C4-2B (cell line): Measurements from ENCODE around the gene UBE2I.
A peak's percentile ranks its signal among the peaks of the same experiment; 100 is the strongest.

Source experiments
- H3K27ac ChIP-seq: fragments of 450-650 bp; 2 replicates; pipeline ENCODE4 v1.5.1; 2017
- CTCF ChIP-seq: fragments of 450-650 bp; conservative IDR thresholded peaks from 2 replicates; pipeline ENCODE4 v1.5.1; 2017; ENCODE audit warnings: mild to moderate bottlenecking
- ZFX ChIP-seq: fragments of 450-650 bp; IDR thresholded peaks from 2 replicates; pipeline ENCODE4 v1.6.1; 2017

The UBE2I gene

GRCh38 chr16:1341495-1342420 lies 32.3 kb downstream of the UBE2I start:
- H3K27ac ChIP-seq, result peak overlapping the region; percentile 19; the same call in 1 of the 2 replicates
- TF ChIP-seq CTCF, result no peak
- no peak for TF ChIP-seq ZFX

- H3K27ac ChIP-seq, result peak overlapping the region; percentile 53
- no peak for TF ChIP-seq CTCF
- no peak for TF ChIP-seq ZFX
Measured at GRCh38 chr16:1342526-1343427, 33.3 kb downstream of the UBE2I start.

- H3K27ac ChIP-seq, result peak overlapping the region; percentile 53
- TF ChIP-seq CTCF (no peak), ZFX (no peak)
Measured at GRCh38 chr16:1343428-1344242, 34.2 kb downstream of the UBE2I start.

GRCh38 chr16:1344499-1344898 lies 35.1 kb downstream of the UBE2I start:
- no peak for TF ChIP-seq ZFX
- no peak for TF ChIP-seq CTCF
- no peak overlapping the region for H3K27ac ChIP-seq

- no peak for TF ChIP-seq ZFX
- TF ChIP-seq CTCF, result no peak
- H3K27ac ChIP-seq, result no peak overlapping the region
Measured at GRCh38 chr16:1345087-1345486, 35.7 kb downstream of the UBE2I start.

GRCh38 chr16:1345651-1346421 lies 36.4 kb downstream of the UBE2I start:
- TF ChIP-seq ZFX (no peak), CTCF (no peak)
- H3K27ac ChIP-seq, result no peak overlapping the region
